ENCODE results near the gene DMBT1.

DMBT1 gene

DNA sequence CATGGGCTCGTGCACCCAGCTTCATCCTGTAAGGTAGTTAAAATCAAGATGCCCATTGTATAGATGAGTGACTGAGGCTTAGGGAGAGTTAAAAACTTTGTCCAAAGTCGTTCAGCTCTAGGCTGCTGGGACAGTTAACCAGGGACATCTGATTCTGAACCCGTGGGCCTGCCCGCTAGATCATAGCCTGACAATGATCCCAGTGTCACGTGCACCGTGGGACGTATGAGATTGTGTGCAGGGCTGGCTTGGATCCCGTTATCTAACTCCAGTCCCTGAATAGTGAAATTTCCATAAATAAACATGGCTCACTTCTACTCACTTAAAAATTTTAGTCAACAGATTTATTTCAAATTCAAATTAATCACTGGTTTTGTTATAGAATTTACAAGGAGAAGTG, 114.2 kb downstream of the DMBT1 start:
- no peak for ATAC-seq

GRCh38 chr10:122675278-122675677, 114.7 kb downstream of the DMBT1 start:
- ATAC-seq, result no peak

GRCh38 chr10:122678266-122678665, 117.7 kb downstream of the DMBT1 start:
- no peak for ATAC-seq

DNA sequence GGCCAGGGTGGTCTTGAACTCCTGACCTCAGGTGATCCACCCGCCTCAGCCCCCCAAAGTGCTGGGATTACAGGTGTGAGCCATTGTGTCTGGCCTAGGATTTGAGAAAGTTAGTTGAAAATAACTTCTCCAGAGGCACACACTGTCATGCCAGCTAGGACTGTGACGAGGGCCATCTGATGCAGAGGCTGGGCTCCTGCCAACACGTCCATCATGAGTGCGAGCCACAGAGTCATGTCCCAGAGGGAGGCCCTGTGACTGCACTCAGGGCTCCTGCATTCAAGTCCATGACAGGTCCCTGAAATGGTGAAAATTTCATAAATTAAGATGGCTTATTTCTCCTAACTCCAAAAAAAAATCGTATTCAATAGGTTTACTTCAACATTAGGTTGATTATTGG, 122.0 kb downstream of the DMBT1 start:
- no peak for ATAC-seq

DNA sequence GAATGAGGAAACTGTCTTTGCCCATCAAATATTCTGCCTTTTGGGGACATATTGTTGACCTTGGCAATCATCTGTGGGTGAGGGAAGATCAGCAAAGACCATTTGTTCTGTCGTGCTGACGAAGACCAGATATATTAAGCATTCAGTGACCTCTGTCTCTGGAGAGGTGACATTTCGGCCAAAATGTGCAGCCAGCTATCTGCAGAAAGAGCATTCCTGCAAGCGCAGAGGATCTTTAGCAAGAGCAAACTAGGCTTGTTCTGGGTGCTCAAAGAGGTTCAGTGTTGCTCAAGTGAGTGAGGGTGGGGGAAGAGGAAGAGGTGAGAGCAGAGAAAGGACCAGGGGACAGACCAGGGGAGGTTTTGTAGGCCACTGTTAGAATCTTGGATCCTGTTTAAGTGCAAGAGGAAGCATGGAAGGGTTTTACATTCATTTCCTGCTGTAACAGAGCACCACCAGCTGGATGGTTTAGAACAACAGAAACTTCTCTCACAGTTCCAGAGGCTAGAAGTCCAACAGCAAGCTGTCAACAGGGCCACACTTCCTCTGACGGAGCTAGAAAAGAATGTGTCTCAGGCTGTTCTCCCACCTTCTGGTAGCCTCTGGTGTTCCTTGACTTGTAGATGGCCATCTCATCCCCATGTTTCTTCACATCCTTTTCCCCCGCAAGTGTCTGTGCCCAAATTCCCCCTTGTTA, 127.9 kb downstream of the DMBT1 start:
- ATAC-seq, result no peak

DNA sequence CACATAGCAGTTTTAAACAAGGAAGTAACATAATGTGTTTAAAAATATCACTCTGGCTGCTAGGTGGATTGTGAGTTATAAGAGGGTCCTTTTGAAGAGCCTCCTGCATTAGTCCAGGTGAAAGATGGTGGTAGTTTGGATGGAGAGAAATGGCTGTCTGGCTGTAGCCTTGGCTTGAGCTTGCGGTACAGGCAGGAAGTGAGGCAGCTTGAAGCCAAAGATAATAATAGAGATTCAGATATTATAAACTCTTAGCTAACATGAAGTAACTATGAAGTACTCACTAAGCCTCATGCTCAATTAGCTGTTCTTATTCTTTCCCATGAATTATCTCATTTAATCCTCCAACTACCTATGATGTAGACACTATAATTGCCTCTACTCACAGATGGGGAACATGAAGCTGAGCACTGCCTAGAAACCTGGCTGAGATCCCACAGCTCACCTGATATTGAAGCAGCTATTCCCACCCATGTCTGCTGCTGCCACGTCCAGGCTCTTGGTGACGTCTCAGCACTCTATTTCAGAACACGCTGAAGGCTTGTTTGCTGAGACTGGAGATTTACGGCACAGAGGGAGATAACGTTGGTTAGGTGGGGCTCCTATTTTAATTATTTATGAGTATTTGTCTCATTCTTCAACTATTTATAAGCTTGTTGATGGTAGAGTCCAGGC, 128.7 kb downstream of the DMBT1 start:
- ATAC-seq, result no peak

DNA sequence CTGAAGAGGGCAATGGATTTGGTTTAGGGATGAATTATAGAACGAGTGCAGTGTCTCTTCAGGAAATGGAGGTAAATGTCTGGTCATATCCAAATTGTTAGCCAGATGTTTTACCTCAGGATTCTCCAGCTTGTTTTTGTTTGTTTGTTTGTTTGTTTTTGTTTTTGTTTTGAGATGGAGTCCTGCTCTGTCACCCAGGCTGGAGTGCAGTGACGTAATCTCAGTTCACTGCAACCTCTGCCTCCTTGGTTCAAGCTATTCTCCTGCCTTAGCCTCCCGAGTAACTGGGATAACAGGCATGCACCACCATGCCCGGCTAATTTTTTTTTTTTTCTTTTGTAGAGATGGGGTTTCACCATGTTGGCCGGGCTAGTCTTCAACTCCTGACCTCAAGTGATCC, 132.2 kb downstream of the DMBT1 start:
- no peak for ATAC-seq

All from activated CD4-positive, CD25-positive, alpha-beta regulatory T cell treated with anti-CD3 and anti-CD28 coated beads, Interleukin-2, amount 50 U/mL, for 24 hours (primary cell).